Measurements from ENCODE around the gene CRACDL.
A peak's percentile ranks its signal among the peaks of the same experiment; 100 is the strongest.

Gene CRACDL, protein sequence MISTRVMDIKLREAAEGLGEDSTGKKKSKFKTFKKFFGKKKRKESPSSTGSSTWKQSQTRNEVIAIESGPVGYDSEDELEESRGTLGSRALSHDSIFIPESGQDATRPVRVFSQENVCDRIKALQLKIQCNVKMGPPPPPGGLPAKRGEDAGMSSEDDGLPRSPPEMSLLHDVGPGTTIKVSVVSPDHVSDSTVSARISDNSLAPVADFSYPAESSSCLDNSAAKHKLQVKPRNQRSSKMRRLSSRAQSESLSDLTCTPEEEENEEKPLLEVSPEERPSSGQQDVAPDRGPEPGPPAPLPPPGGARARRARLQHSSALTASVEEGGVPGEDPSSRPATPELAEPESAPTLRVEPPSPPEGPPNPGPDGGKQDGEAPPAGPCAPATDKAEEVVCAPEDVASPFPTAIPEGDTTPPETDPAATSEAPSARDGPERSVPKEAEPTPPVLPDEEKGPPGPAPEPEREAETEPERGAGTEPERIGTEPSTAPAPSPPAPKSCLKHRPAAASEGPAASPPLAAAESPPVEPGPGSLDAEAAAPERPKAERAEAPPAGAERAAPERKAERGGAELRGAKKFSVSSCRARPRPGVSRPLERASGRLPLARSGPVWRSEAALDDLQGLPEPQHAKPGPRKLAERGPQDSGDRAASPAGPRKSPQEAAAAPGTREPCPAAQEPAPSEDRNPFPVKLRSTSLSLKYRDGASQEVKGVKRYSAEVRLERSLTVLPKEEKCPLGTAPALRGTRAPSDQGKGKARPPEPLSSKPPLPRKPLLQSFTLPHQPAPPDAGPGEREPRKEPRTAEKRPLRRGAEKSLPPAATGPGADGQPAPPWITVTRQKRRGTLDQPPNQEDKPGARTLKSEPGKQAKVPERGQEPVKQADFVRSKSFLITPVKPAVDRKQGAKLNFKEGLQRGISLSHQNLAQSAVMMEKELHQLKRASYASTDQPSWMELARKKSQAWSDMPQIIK

DNA sequence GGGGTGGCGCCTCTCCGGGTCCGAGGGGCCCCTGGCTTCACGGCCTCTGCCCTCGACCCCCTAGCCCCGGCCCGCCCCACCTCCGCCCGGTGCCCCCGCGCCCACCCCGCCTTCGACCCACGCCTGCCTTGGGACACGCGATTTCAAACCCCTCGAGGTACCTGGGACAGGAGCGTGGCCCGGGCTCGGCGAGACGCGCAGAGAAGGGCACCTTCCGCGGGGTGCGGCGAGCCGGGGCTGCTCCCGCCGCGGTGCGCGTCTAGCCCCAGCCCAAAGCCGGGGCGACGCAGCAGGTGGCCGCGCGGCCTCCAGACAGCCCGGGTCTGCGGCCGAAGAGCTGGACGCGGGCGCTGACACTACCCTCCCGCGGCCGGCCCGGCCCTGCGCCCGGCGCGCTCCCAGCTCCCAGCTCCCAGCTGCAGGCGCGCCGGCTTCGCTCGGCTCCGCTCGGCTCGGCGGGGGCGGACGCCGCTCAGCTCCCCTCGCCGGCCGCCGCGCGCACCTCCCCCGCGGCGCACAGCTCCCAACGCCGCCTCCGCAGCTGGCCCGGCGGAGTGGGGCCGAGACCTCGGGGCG lies at the start of gene CRACDL:
Gene CRACDL (minus strand): TSS at position 449 of the 576 bp plus-strand sequence. CDS start 89,425 bp downstream, outside the sequence.
- Histone ChIP-seq H3K4me1 (ENCODE audit: control insufficient read depth, insufficient read depth, low read length, unreplicated experiment) (no peaks in the 10 kb centered on the region), H3K79me2 (ENCODE audit: control insufficient read depth, insufficient read depth, low read length, unreplicated experiment) (no peaks in the 10 kb centered on the region), H3K27ac (ENCODE audit: low read depth, low read length) (no peak within 1 kb of the TSS), H3K27me3 (ENCODE audit: insufficient read depth, low read length) (peaks cover 24% of the 10 kb centered on the region; the same call in 1 of the 2 replicates), H2AFZ (ENCODE audit: low read length, unreplicated experiment) (peak within 1 kb of the TSS; percentile 50), H3K36me3 (ENCODE audit: insufficient read depth, low read length) (no peaks in the 10 kb centered on the region), H3K4me3 (ENCODE audit: low read depth, low read length) (peak within 1 kb of the TSS; percentile 75)

DNA sequence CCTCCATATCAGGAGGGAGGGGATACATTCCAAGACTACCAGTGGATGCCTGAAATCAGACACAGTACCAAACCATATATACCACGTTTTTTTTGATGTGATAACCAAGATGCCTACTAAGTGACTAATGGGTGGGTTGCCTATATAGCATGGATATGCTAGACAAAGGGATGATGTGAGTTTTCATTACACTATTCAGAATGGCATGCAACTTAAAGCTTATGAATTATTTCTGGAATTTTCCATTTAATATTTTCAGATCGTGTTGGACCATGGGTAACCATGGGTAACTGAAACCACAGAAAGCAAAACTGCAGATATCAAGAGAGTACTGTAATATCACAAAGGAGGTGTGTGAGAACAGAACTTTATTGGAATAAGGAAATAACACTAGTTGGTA lies 39.6 kb upstream of the CRACDL start:
- Histone ChIP-seq H3K4me1 (ENCODE audit: control insufficient read depth, insufficient read depth, low read length, unreplicated experiment) (no peaks in the 10 kb centered on the region), H3K36me3 (ENCODE audit: insufficient read depth, low read length) (no peaks in the 10 kb centered on the region), H3K4me3 (ENCODE audit: low read depth, low read length) (no peak overlapping the region), H3K27ac (ENCODE audit: low read depth, low read length) (no peak overlapping the region), H2AFZ (ENCODE audit: low read length, unreplicated experiment) (no peak overlapping the region), H3K79me2 (ENCODE audit: control insufficient read depth, insufficient read depth, low read length, unreplicated experiment) (no peaks in the 10 kb centered on the region), H3K27me3 (ENCODE audit: insufficient read depth, low read length) (peaks cover 19% of the 10 kb centered on the region)

DNA sequence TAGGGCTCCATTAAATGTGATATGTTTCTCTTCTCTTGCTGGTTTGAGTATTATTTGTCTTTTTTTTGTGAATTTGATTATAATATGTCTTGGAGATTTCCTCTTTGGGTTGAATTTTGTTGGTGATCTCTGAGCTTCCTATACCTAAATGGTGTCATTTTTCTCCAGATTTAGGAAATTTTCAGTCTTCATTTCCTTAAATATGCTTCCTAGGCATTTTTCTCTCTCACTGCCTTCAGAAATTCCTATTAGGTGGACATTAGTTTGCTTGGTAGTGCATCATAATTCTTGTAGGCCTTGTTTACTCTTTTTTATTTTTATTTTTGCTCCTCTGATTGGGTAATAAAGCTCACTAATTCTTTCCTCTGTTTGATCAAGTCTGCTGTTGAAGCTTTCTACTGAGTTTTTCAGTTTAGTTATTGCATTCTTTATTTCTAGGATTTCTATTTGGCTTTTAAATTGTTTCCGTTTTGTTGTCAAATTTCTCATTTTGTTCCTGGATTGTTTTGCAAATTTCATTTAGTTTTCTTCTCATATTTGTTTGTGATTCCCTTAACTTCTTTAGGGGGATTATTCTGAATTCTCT lies 36.6 kb upstream of the CRACDL start:
- Histone ChIP-seq H3K79me2 (ENCODE audit: control insufficient read depth, insufficient read depth, low read length, unreplicated experiment) (no peaks in the 10 kb centered on the region), H3K36me3 (ENCODE audit: insufficient read depth, low read length) (no peaks in the 10 kb centered on the region), H2AFZ (ENCODE audit: low read length, unreplicated experiment) (no peak overlapping the region), H3K27me3 (ENCODE audit: insufficient read depth, low read length) (peaks cover 30% of the 10 kb centered on the region), H3K4me1 (ENCODE audit: control insufficient read depth, insufficient read depth, low read length, unreplicated experiment) (no peaks in the 10 kb centered on the region), H3K27ac (ENCODE audit: low read depth, low read length) (no peak overlapping the region), H3K4me3 (ENCODE audit: low read depth, low read length) (no peak overlapping the region)

DNA sequence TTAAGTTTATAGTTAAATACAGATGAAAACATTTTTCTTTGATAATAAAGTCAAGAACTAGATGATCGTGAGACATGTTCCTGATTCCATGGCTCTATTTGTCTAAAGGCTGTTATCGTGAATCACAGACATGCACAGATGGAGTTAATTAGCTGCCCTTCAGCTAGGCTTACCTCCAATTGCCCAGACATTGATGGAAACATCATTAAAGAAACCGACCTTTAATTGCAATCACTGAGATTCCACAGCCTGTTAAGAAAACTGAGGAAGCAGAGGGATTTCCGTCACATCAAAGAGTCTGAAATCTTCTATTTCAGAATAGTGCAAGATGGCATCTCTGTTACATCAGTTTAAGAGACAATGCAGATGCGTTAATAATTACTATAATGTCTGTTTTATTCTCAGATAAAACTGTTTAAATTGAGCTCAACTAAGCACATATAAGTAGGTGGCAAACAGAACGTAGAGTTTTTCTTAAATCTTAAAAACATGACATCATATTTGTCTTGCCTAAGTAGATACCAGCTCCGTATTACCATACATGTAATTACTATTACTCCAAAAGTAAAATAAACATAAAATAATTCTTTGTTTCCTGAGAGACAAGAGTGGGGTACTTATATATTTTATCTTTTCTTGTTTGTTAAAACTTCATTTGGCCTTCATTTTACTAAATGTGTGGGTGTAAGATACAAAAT lies 23.9 kb upstream of the CRACDL start:
- Histone ChIP-seq H3K79me2 (ENCODE audit: control insufficient read depth, insufficient read depth, low read length, unreplicated experiment) (no peaks in the 10 kb centered on the region), H3K36me3 (ENCODE audit: insufficient read depth, low read length) (no peaks in the 10 kb centered on the region), H3K27me3 (ENCODE audit: insufficient read depth, low read length) (peaks cover 5% of the 10 kb centered on the region; the same call in 1 of the 2 replicates), H3K27ac (ENCODE audit: low read depth, low read length) (no peak overlapping the region), H3K4me3 (ENCODE audit: low read depth, low read length) (no peak overlapping the region), H2AFZ (ENCODE audit: low read length, unreplicated experiment) (no peak overlapping the region), H3K4me1 (ENCODE audit: control insufficient read depth, insufficient read depth, low read length, unreplicated experiment) (no peaks in the 10 kb centered on the region)

DNA sequence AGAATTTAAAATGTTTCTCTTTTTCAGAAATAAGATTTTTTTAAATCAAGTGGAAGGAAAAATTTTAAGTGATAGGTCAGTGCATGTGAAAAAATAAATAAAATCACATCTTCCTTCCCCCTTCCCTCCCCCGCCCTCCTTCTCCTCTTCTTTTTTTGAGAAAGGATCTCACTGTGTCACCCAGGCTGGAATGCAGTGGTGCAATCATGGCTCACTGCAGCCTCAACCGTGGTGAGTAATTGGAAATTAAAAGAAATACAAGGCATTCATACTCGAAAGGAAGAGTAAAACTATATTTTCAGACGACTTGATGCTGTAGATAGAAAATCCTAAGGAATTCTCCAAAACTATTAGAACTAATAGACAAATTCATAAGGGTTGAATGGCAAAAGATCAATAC lies 16.9 kb upstream of the CRACDL start:
- Histone ChIP-seq H3K36me3 (ENCODE audit: insufficient read depth, low read length) (no peaks in the 10 kb centered on the region), H3K27ac (ENCODE audit: low read depth, low read length) (no peak overlapping the region), H3K4me1 (ENCODE audit: control insufficient read depth, insufficient read depth, low read length, unreplicated experiment) (peaks cover 23% of the 10 kb centered on the region), H3K79me2 (ENCODE audit: control insufficient read depth, insufficient read depth, low read length, unreplicated experiment) (no peaks in the 10 kb centered on the region), H3K4me3 (ENCODE audit: low read depth, low read length) (no peak overlapping the region), H2AFZ (ENCODE audit: low read length, unreplicated experiment) (no peak overlapping the region), H3K27me3 (ENCODE audit: insufficient read depth, low read length) (no peaks in the 10 kb centered on the region)

DNA sequence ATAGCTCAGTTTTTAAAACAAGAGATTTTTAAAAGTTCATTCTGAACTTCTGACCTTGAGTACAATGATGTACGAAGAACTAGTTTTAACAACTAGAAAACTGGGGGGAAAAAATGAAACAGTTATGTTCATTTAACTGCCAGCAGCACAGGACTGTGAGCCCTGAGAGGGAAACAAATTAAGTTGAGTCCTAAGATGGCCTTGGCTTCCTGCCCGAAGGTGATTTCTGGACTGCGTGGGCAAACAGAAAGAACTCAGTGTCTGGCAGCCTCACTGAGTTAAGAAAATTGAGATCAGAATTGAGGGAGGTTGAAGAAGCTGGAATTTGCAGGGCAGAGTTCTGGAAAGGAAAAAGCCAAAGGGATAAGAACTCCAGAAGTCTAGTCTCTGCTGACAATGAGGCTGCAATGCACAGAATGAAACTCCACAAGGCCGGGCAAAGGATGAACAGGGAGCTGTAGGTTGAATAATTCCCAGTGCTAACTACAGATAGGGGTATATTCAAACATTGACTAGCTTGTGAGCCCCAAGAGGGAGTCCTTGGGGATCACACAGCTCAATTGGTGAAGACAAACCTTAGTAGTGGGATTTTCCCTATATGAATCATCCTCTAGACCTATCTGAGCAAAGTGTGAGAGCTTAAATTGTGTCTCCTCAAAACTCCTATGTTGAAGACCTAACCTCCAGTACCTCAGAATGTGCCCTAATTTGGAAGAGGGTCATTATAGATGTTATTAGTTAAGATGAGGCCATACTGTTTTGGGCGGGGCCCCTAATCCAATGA lies 13.1 kb upstream of the CRACDL start:
- peaks cover 27% of the 10 kb centered on the region for H3K4me1 ChIP-seq (ENCODE audit: control insufficient read depth, insufficient read depth, low read length, unreplicated experiment)

DNA sequence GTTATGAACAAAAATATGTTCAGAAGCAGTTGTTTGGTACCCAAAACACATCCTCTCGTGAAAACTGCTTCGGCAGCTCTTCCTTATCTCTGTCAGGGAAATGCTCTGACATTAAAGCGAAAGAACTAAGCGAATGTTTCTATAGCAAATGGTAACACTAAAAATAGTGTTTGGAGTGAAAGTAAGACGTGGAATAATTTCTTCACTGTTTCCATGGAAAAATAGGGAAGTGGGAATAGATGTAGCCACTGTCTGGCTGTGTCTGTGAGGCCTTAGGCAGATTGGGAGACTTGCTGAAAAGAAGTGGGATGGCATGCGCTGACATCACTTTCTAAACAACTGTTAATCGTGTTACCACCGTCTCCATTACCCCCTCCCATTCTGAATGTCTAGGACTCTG lies 11.5 kb upstream of the CRACDL start:
- H3K27ac ChIP-seq (ENCODE audit: low read depth, low read length), result no peak overlapping the region
- H3K4me3 ChIP-seq (ENCODE audit: low read depth, low read length), result no peak overlapping the region
- H2AFZ ChIP-seq (ENCODE audit: low read length, unreplicated experiment), result no peak overlapping the region
- peaks cover 18% of the 10 kb centered on the region for H3K4me1 ChIP-seq (ENCODE audit: control insufficient read depth, insufficient read depth, low read length, unreplicated experiment)
- H3K36me3 ChIP-seq (ENCODE audit: insufficient read depth, low read length), result no peaks in the 10 kb centered on the region
- H3K27me3 ChIP-seq (ENCODE audit: insufficient read depth, low read length), result no peaks in the 10 kb centered on the region
- H3K79me2 ChIP-seq (ENCODE audit: control insufficient read depth, insufficient read depth, low read length, unreplicated experiment), result no peaks in the 10 kb centered on the region

More for the DNA sequence above, 13.1 kb upstream of the CRACDL start:
- Histone ChIP-seq H3K27ac (ENCODE audit: low read depth, low read length) (no peak overlapping the region), H3K36me3 (ENCODE audit: insufficient read depth, low read length) (no peaks in the 10 kb centered on the region), H2AFZ (ENCODE audit: low read length, unreplicated experiment) (no peak overlapping the region), H3K27me3 (ENCODE audit: insufficient read depth, low read length) (no peaks in the 10 kb centered on the region), H3K4me3 (ENCODE audit: low read depth, low read length) (no peak overlapping the region; the same call in 1 of the 2 replicates), H3K79me2 (ENCODE audit: control insufficient read depth, insufficient read depth, low read length, unreplicated experiment) (no peaks in the 10 kb centered on the region)

DNA sequence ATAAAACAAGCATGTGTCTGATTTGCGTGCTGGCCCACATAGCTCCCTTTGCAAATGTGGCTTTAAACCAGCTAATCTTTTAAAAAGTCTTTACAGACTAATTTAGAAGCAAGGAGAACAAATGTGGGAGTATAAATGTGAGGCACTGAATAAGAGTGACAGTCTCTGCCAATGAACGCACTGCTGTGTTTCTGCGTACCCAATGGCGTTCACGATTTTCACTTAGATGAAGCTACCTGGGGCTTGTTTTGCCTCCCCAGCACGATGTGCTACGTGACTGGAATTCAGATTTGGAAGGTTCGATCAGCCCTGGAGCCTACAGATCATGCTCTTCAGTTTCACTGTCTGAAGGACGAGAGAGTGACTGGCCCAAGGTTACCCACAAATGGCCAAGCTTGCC lies 10.8 kb upstream of the CRACDL start:
- H3K27ac ChIP-seq (ENCODE audit: low read depth, low read length), result no peak overlapping the region
- H3K4me3 ChIP-seq (ENCODE audit: low read depth, low read length), result no peak overlapping the region
- no peaks in the 10 kb centered on the region for H3K36me3 ChIP-seq (ENCODE audit: insufficient read depth, low read length)
- peaks cover 14% of the 10 kb centered on the region for H3K4me1 ChIP-seq (ENCODE audit: control insufficient read depth, insufficient read depth, low read length, unreplicated experiment)
- no peaks in the 10 kb centered on the region for H3K79me2 ChIP-seq (ENCODE audit: control insufficient read depth, insufficient read depth, low read length, unreplicated experiment)
- H3K27me3 ChIP-seq (ENCODE audit: insufficient read depth, low read length), result no peaks in the 10 kb centered on the region
- H2AFZ ChIP-seq (ENCODE audit: low read length, unreplicated experiment), result no peak overlapping the region

DNA sequence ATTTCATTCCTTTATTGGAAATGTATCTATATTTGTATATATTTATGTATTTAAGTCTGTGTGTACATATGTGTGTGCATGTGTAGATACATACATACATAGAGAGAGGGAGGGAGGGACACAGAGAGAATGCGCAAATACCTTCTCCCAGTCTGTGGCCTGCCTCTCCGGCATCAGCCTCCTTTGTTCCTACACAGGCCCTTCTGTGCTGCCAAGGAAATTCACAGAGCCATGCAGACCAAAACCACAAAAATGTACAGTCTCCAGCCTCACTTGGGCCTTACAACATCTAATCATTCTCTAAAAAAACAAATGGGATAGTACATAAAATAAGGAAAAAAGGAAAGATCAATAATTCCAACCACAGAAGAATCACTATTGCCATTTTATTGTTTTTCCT lies 8.8 kb upstream of the CRACDL start:
- no peaks in the 10 kb centered on the region for H3K36me3 ChIP-seq (ENCODE audit: insufficient read depth, low read length)
- H2AFZ ChIP-seq (ENCODE audit: low read length, unreplicated experiment), result no peak overlapping the region
- H3K4me3 ChIP-seq (ENCODE audit: low read depth, low read length), result no peak overlapping the region
- H3K27ac ChIP-seq (ENCODE audit: low read depth, low read length), result no peak overlapping the region
- H3K79me2 ChIP-seq (ENCODE audit: control insufficient read depth, insufficient read depth, low read length, unreplicated experiment), result no peaks in the 10 kb centered on the region
- H3K4me1 ChIP-seq (ENCODE audit: control insufficient read depth, insufficient read depth, low read length, unreplicated experiment), result peaks cover 14% of the 10 kb centered on the region
- H3K27me3 ChIP-seq (ENCODE audit: insufficient read depth, low read length), result no peaks in the 10 kb centered on the region

Measured in ACC112 (cell line).